Hematopoietic multipotent progenitor cell treated with erythropoietin and hydrocortisone succinate and interleukin-3 and kit ligand, for 15 days (in vitro differentiated cells): ENCODE data around the gene MLLT1.

Source experiments
- DNase-seq: peaks from one replicate; pipeline ENCODE4 v3.0.0-alpha.2; 2015; ENCODE audit warnings: low spot score

MLLT1 gene

DNA sequence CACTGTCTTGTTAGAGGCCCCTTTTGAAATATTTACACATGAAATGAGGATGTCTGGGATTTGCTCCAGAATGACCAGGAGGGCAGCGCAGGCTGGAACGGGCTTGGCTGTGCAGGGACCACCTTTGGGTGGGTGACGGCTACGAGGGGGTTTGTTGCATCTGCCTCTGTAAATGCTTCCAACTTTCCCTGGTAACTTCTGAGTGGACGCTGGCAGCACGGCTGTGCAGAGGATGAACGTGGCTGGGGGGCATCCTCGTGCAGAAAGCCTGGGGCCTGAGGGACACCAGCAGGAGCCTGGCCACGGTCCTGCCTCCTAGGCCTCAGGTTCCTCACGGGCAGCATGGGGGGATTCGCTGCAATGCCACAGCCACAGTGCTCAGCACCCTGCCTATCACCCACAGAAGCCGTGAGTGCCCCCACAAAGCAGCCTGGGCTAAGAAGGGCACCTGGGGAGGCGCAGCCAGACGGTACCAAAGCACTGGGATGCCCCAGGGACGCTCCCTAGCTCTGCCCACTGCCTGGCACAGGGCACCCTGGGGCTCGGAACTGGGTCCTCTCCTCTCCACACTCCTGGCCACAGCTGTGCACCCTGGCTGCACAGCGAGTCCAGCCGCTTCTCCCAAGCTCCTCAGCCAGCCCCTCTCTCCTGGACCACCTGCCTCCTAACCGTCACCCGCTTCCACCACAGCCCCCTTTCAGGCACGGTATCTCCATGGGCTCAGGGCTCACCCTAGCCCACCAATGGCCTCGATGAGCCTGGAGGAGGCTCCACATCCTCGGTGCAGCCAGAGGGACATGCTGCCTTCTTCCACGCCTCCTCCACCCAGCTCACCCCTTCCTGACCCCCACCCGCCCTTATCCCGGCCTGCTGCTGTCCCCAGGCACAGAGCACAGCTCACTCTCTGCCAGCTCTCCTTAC is 44.5 kb downstream of the MLLT1 start:
- DNase-seq = no peak

DNA sequence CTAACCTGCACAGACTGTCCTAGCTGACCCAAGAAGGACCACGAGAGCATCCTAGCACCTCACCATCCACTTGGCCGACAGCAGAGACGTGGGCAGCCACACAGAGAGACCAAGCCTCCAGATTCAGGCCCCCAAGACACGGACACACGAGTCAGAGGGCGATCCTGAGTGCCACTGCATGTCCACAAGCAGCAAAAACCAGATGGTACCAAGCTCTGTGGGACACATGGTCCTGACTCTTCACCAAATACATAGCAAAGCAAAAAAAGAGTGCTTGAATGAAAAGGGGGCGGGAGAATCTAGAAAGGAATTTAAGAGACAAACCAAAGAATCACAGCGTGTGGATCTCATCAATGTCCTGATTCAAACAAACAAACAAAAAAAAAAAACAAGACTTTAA is 45.2 kb downstream of the MLLT1 start:
- DNase-seq = no peak

DNA sequence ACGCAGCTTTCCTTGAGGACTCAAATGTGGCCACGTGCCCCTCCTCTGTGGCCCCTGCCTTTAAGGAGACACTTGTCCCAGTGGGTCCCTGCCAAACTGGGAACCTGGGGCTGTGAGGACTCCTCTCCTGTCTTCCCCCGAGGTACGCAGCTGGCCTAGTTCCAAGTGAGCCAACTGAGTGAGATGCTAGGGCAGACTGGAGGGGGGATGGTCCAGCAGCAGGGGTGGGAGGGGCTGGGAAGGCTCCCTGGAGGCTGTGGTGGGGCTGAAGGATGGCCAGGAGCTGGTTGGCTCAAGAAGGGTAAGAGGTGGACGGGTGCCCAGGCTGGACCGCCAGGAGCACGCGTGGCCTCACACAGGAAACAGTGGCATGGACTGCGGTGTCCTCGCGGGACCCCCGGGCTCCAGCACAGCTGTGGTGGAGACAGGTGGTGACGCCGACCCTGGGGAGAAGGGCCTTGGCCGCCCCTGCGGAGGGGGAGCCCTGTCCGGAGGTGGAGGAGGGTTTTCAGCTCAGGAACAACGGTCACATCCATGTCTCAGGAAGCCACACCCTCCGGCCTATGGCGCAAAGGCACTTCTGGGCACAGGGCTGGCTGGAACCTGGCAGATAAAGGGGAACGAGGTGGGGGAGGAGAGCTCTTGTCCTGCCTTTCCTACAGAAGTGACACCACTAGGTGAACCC is 45.8 kb downstream of the MLLT1 start:
- no peak for DNase-seq

DNA sequence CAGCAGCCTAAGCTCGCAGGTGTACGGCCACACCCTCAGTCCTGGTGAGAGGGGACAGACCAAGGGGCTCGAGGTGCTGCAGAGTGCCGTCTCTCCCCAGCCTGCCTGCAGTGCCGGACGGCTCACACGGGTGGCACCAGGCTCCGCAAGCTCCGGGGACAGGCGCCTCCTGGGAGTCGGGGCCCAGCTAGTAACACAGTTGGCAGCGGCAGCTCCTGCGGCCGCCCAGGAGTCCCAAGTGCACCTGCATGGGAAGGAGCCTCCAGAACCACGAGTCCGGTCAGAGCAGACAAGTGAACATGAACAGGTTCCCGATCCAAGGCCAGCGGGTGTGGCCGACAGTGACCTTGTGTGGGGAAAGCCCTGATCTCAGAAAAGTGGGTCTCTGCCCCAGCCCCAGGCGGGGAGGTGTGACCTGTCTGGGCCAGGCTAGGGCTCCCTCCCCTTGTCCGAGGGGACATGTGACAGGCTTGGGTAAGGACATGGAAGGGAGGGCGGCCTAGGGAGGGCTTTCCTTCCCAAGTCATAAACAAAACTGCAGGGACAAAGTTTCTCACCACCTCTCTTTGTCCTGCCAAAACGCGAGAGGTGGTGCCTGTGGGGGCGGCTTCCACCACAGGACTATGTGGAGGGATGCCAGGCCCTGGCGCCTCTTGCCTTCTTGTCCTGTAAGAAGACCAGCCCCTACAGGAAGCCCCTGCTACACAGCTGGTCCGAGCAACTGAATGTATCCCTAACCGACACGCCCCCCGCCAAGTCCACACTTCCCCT is 46.5 kb downstream of the MLLT1 start:
- DNase-seq = no peak

DNA sequence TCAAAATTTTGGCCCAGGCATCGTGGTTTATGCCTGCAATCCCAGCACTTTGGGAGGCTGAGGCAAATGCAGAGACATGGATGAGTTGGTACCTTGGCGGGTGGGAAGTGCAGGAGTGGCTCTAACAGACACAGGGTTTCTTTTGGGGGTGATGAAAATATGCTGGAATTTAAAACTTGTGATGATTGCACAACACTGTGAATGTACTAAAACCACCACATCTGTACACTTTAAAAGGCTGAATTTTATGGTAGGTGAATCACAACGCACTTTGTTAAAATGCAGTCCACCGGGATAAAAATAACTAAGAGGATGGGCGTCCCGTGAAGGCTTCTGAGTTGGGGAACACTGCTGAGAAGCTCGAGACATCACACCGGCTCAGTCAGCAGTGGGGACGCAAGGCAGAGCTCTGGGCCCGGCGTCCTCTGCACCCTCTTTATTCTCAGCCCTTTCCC is 47.1 kb downstream of the MLLT1 start:
- no peak for DNase-seq

DNA sequence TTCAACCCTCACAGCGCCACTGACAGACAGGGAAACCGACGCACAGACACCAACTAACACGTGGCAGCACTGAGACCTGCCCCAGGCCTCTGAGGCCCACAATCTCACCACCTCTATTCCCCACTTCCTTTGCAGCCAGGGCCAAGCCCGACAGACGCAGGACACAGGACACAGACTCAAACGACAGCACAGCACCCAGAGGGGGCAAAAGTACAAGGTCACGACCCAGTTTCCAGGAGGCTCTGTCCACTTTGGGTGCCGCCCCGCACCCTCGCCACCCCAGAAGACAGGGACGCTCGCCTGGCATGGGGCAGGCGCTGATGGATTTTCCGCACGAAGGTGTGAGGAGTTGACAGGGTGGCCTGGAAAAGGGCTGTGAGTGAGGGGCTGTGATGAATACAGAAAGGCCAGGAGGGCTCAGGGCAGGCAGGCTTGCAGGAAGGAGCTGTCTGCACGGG is 48.8 kb downstream of the MLLT1 start:
- no peak for DNase-seq

DNA sequence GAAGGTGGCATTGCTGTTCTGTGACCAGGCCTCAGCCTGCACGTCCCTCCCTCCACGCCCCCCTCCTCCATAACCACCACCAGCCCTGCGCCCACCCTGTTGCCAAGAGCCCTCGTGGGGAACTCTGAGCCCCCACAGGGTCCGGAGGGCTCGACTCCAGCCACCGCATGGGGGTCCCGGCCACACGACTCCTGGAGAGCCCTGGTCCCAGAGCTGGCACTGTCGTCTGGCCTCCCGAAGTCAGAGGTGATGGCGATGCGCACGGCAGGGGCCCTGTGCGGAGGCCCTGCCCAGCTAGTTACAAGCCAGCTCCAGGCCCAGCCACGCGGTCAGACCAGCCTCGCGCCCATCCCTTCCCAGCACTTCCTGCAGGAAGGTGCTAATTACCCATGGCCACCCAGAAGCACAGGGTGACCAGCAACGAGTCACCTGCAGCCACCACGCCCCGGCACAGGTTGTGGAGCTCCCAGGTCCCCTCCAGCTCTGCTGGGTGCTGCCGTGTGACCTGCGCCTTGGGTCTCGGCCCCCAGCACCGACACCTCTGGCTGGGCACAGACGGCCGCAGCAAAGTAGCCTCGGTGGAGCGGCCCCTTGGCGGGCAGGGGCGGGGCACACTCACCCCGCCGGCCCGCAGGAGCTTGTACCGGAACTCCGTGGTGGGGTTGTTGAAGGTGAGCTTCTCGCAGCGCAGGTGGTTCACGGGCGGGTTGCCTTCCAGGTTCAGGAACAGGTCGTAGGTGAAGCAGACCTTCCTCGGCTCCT is 49.6 kb downstream of the MLLT1 start:
- DNase-seq = no peak

DNA sequence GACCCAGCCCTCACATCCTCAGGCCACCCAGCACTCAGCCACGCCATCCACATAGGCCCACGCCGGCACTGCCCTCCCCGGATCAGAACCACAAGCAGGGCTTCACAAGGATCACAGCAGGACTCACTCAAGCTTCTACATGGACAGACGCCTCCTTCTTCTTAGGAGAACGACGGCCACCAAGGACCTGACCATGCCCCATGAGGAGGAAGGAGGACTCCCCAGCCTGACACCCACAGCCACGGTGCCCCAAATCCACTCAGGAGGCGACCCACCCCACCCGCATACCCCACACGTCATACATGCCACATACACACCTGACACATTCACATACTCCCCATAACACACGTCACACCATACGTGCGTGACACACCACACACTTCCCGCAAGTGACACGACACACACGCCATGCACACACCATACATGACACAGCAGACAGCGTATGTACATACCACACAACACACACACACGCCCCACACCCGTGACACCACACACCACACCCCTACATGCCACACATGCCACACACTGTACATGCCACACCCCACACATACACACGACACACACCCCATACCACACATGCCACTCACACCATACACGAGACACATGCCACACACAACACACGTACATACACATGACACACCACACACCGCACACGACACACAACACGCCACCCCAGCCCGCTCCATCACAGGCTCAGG is 50.4 kb downstream of the MLLT1 start:
- no peak for DNase-seq

DNA sequence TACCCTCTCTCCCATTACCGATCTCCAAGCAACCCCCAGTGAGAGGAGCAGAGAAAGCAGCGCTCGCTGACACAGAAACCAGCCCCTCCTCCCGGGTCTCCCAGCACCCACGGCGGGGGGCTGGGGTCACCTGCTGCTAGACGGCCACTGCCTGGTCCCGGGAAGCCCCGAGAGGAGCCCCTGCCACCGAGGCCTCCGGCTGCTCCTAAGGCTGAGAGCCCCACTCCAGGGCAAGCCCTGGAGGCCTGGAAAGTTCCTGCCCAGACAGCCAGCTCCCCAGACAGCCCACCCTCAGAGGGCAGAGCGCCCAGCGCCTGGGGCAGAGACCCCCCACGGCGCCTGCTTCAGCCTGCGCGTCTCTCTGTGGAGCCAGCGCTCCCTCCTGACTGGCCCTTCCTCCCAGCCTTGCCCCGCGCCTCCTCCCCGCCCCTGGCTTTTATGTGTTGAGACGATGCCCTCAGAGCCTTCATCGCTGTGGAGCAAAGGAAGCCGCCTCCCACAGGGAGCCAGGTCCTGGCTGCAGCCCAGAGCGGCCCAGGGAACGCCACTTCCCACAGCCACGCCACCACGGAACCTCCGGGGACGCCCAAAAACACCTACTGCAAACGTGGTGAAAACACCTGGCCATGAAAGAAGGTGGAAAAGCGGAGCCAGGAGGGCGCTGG is 51.1 kb downstream of the MLLT1 start:
- no peak for DNase-seq

DNA sequence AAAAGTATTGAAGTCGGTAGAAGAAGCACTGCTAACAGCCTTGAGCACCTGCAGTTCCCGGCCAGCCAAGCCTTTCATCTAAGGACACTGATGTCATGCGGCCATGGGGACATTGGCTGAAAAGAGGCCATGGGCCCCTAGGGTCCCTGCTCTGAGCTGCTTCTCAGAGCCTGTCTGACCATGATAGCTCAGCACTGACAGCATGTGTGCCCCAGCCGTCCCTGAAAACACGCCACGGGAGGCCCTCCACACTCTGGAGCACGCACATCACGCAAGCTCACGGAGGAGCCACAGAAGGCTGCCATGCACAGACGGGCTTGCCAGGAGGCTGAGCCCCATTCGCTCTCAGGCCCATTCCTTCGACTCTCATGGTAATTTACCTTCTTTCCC is 51.8 kb downstream of the MLLT1 start:
- no peak for DNase-seq

DNA sequence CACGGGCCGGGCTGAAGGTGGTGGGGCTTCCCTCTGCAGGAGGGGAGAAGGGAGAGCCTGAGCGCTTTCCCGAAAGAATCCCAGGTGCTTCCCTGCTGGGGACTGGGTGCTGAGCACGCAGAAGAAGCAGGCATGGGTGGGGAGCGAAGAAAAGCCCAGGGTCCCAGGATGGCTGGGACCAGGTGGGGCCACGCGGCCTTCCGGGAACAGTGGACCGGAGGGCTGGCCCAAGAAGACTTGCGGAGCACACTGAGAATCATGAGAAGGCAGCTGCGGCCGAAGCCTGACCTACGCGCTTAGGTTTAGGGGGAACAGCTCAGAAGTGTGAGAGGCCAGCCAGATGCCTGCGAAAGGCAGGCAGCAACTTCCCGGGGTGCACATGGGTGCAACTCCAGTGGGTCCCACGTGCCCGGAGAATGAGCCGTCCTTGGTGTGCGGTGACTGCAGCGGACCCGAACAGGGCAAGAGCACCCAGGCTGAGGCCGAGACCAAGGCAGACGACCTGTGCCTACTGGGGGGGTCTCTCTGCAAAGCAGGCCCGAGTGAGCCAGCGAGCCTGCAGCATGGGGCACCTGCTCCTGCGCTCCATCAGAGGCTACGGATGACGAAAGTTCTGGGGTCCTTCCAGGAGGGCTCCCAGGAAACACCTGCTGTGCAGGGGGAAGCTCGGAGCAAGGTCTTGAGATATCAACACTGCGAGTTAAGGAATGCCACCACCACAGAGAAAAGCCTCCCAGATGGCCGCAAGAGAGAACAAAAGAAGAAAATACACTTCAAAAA is 52.4 kb downstream of the MLLT1 start:
- DNase-seq = no peak

DNA sequence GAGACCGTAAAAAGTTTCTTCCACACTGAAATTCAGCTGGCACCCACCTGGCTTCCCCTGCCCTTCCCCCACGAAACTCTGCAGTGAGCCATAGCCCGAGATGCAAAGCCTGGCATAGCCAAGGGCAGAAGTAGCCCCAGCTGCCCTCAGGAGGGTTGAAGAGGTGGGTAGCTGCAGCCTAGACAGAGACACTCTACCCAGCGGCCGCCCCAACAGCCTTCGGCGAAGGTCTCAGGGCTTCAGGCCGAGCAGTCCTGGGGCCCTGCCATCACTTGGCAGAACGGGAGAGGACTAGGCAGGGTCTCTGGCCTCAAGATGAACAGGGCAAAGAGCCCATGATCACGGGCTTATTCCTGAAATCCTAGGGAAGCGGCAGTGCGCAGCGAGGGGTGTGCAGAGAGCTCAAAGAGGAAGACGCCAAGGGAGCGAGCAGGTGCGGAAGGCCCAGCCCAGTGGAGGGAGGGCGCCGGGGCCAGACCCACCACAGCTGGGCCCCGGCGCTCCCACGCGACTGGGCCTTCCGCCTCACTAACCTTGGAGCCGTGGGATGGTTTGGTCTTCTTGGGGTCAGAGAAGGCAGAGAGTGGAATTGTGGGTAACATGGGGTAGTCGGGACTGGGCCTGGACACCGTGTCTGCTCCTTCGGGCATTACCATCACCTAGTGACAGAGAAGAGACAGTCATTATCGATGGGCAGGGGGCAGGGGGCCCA is 53.2 kb downstream of the MLLT1 start:
- no peak for DNase-seq

DNA sequence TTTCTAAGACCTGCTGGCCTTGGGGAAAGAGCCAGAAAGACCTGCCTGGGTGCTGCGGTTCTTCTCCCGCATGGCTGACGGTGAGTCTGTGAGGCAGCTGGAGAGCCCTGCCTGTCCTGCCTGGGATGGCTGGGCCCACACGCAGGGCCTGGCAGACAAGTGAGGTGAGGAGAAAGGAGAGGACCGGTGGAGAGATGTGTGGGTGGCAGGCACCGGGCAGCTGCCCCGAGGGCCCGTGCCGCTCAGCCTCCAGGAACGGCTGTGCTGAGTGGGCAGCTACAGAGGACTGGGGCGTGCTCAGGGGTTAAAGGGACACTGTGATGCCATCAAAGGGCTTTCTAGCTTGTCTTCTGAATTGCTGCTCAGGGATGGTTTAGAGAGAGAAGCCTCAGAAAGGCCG is 53.8 kb downstream of the MLLT1 start:
- no peak for DNase-seq

DNA sequence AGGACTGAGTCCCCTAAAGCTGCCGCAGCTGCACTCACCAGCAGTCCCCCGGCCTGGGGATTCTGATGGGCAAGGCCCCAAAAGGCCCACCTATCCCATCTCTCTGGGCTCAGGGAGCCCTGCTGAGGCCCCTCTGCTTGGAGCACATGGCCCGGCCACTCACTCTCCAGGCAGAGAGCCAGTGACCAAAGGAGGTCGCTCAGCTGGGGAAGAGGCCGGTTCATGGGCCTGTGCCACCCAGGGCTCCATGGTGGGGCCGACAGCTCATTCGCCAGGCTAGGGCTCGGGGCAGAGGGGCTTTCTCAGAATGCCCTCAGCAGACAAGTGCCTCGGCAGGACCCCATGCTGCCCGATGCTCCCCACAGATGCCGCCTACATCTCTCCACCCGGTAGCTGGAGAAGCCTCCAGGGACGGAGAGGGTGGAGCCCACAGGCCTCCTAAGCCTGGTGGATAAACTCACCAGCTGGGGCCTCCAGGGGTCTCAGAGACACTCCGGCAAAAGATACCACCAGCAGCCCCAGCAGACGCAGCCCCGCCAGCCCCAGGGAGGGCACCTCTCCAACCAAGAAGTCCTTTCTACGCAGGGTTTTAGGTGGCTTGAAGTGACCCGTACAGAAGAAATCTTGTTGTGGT is 54.4 kb downstream of the MLLT1 start:
- no peak for DNase-seq

DNA sequence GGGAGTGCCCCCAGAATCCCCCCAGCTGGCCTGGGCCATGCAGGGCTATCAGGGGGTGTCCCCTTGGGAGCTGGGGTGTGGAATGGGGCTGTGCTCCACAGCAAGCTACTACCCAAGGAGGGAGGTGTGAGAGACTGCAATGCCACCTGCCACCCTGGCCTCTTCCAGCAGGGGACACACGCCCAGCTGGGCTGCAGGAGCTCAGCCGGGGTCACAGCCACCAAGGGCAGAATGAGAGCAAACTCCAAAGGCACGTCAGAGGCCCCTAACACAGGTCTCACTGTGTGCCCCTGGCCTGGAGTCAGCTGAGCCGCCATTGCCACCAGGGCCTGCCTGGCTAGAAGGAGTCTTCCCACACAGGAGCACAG is 55.5 kb downstream of the MLLT1 start:
- no peak for DNase-seq

DNA sequence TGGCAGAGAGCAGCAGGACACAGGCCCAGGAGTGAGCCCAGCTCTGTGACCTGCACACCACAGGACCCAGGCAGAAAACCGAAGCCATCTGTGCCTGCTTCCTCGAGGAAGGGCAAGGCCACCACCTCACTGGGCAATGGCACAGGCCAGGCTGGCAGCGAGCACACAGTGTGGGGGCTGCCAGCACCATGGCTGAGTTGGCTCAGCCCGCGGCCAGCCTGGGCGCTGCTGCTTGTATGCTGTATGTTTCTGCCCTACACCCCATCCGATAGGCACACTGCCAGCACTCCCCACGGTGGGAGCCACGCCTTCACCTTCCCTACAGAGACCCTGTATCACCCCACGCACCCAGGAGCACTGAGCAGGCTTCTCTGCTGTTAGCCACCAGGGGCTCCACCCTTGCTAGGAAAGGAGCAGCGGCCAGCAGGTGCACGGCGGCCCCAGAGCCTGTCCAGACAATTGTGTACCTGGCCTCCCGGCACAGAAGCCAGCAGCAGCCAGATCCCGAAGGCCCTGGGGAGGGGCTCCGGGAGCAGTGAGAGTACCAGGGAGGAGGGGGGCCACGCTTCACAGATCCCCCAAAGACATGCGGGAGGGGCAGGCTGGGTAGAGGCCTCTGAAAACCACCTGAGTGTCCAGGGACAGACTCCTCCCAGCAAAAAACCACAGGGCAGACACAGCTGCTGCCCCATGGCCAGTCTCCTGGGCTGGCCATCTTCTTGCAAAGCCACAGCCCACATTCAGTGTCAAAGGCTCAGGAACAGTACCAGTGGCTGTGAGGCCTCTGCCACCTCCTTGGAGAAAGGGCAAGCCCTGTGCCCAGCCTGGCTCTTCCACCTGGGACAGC is 56.1 kb downstream of the MLLT1 start:
- DNase-seq = peak; percentile 7

DNA sequence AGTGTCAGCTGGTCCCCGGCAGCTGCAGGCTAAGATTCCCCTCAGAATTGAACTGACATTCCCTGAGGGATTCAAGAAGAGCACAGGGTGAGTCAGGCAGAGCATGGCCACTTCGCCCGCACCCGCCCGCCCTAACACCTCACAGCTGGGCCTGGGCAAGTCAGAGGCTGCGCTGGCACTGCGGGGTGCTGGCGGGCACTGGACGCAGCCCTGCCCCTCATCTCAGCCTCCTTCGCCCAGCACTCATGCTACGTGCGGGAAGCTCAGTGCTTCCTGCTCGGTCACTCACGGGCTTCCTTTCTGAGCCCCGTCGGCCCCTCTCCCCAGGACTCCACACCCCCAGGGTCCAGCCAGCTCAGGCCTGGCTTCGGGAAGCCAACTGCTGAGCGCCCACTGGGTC is 56.9 kb downstream of the MLLT1 start:
- DNase-seq = no peak
